ENCODE results near the gene EFEMP1.
"Not testable (repeated sequence)": the region's sequence is repeated elsewhere in the genome, so short reads cannot be mapped to it uniquely, and the experiment has no call there.

Gene EFEMP1

GRCh38 chr2:55827855-55828254, 95.7 kb downstream of the EFEMP1 start:
- DNase-seq (ENCODE audit: low read depth): no peak

- not testable (repeated sequence) for DNase-seq (ENCODE audit: low read depth)
These were observed 96.2 kb downstream of the EFEMP1 start for GRCh38 chr2:55827428-55827827.

- no peak for DNase-seq (ENCODE audit: low read depth)
These were observed 97.3 kb downstream of the EFEMP1 start for GRCh38 chr2:55826246-55826645.

- DNase-seq (ENCODE audit: low read depth): no peak
These were observed 99.0 kb downstream of the EFEMP1 start for GRCh38 chr2:55824551-55825096.

Measured in GM04503 (cell line).